SKM-1 treated with dmso at 0.1 percent for 144 hours (cell line): ENCODE results near the gene ALDH3A2.

Experiments
- DNase-seq: peaks from one replicate; lab custom pipeline; 2025; ENCODE audit not compliant: unreplicated experiment; lab: John Stamatoyannopoulos, UW

The ALDH3A2 gene

GRCh38 chr17:19648475-19649273 lies at the start of gene ALDH3A2:
Gene ALDH3A2, plus strand, starts transcription at chr17:19648751. Its CDS starts 221 bp downstream, at chr17:19648972.
- peak; percentile 95 for DNase-seq

GRCh38 chr17:19610311-19610710 lies 38.2 kb upstream of the ALDH3A2 start:
- DNase-seq: no peak

GRCh38 chr17:19610879-19611278 lies 37.7 kb upstream of the ALDH3A2 start:
- no peak for DNase-seq

GRCh38 chr17:19613979-19614378 lies 34.6 kb upstream of the ALDH3A2 start:
- DNase-seq: no peak

- no peak for DNase-seq
Observed at GRCh38 chr17:19614900-19615299, 33.7 kb upstream of the ALDH3A2 start.

- no peak for DNase-seq
Observed at GRCh38 chr17:19618015-19618414, 30.5 kb upstream of the ALDH3A2 start.

GRCh38 chr17:19619705-19620325 lies 28.7 kb upstream of the ALDH3A2 start:
- DNase-seq: no peak

GRCh38 chr17:19621697-19622096 lies 26.9 kb upstream of the ALDH3A2 start:
- no peak for DNase-seq

GRCh38 chr17:19626079-19626478 lies 22.5 kb upstream of the ALDH3A2 start:
- no peak for DNase-seq

GRCh38 chr17:19629449-19629848 lies 19.1 kb upstream of the ALDH3A2 start:
- no peak for DNase-seq

GRCh38 chr17:19630035-19630434 lies 18.5 kb upstream of the ALDH3A2 start:
- no peak for DNase-seq

GRCh38 chr17:19630661-19631060 lies 17.9 kb upstream of the ALDH3A2 start:
- DNase-seq: no peak

- no peak for DNase-seq
Observed at GRCh38 chr17:19631905-19632304, 16.6 kb upstream of the ALDH3A2 start.

- no peak for DNase-seq
Observed at GRCh38 chr17:19641687-19642372, 6.7 kb upstream of the ALDH3A2 start.

GRCh38 chr17:19642373-19642893 lies 6.1 kb upstream of the ALDH3A2 start:
- no peak for DNase-seq

- no peak for DNase-seq
Observed at GRCh38 chr17:19644493-19645210, 3.9 kb upstream of the ALDH3A2 start.

GRCh38 chr17:19645734-19646201 lies 2.8 kb upstream of the ALDH3A2 start:
- peak; percentile 71 for DNase-seq

GRCh38 chr17:19646788-19647696 lies 1.5 kb upstream of the ALDH3A2 start:
- DNase-seq: no peak

GRCh38 chr17:19647697-19648474 lies 665 bp upstream of the ALDH3A2 start:
- peak; percentile 84 for DNase-seq
